Endothelial cell (in vitro differentiated cells): ENCODE results near the gene HEBP2. TPM values are rescaled to one million over a fixed set of nuclear protein-coding genes. Genes with fewer than 3 reads are reported as not detected.

Experiments
- DNase-seq: peaks from one replicate; pipeline ENCODE4 v3.0.0; 2021; ENCODE audit warnings: low spot score
- H3K27ac Mint-ChIP-seq: one replicate; pipeline ENCODE4 v1.8.0; 2021; ENCODE audit warnings: mixed read lengths, inconsistent platforms; ENCODE audit not compliant: unreplicated experiment
- H3K27me3 Mint-ChIP-seq: one replicate; pipeline ENCODE4 v1.8.0; 2021; ENCODE audit warnings: mild to moderate bottlenecking, moderate library complexity, mixed read lengths, inconsistent platforms; ENCODE audit not compliant: unreplicated experiment
- H3K36me3 Mint-ChIP-seq: one replicate; pipeline ENCODE4 v1.8.0; 2021; ENCODE audit warnings: mild to moderate bottlenecking, low read depth, mixed read lengths, inconsistent platforms; ENCODE audit not compliant: unreplicated experiment
- H3K4me1 Mint-ChIP-seq: one replicate; pipeline ENCODE4 v1.8.0; 2021; ENCODE audit warnings: mild to moderate bottlenecking, mixed read lengths, inconsistent platforms; ENCODE audit not compliant: unreplicated experiment
- H3K4me3 Mint-ChIP-seq: one replicate; pipeline ENCODE4 v1.8.0; 2021; ENCODE audit warnings: mild to moderate bottlenecking, mixed read lengths, inconsistent platforms; ENCODE audit not compliant: unreplicated experiment
- H3K9me3 Mint-ChIP-seq: one replicate; pipeline ENCODE4 v1.8.0; 2021; ENCODE audit warnings: mixed read lengths, inconsistent platforms; ENCODE audit not compliant: unreplicated experiment
- total RNA-seq: library from RNA; stranded (reverse); fragmentation: NEBNext Ultra II Directional; extraction: Animal tissue kit (Norgen Biotek cat#: 25700); gene quantifications from one replicate; pipeline ENCODE4 v1.2.1, GENCODE V29; 2021; ENCODE audit not compliant: unreplicated experiment
- TF ChIP-seq, protein P1 (sequence below): fragments of 200-600 bp; sonication (generic); IDR thresholded peaks from one replicate; pipeline ENCODE4 v1.5.0; 2021; ENCODE audit warnings: antibody characterized with exemption; ENCODE audit not compliant: unreplicated experiment

Gene HEBP2
- total RNA-seq, 1 donor from 2014 or later, result 30.1 TPM

DNA sequence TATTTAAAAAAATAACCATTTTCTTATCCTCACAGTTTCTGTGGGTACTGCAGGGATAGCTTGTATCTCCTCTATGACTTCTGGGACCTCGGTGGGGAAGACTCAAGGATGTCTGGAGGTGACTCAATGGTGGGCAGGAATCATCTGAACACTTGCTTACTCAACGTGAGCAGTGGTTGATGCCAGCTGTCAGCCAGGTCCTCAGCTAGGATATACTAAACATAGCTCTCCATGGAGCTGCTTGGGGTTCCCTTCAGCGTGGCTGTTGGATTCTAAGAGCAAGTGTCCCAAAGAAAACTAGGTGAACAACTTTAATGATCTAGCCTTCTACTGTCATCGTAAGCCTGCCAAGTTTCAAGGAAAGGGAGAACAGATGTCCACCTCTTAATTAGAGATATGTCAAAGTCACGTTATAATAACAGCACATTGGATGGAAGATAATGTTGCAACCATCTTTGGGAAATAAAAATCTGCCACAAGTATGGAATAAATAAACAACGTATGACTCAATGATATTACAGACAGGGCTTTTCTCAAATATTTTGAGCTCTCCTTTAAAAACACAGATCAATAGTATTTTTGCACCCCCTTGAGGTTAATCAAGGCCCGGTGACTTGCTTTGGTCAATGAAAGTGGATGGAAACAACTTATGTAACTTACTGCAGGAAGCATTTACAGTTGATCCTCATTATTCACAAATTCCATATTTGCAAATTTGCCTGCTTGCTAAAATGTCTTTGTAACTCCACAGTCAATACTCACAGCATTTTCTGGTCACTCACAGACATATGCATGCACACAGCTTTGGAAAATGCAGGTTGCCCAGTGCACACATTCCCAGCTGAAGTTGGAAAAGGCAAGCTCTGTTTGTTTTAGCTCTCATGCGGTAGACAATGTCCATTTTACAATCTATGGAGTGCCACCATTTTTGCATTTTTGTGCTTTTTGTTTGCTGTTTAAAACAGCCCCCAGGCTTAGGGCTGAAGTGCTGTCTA is 6.6 kb upstream of the HEBP2 start:
- no peak overlapping the region for H3K27ac Mint-ChIP-seq

DNA sequence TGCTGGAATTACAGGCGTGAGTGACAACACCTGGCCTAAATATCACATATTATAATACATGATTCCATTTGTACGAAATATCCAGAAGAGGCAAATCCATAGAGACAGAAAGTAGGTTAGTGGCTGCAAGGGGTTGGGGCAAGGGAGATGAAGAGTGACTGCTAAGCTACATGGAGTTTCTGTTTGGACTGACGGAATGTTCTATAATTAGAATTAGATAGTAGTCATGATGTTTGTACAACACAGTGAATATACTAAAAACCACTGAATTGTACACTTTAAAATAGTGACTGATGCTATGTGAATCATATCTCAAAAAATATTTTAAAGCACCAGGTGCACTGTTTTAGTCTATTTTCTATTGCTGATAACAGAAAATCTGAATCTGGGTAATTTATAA is 3.7 kb upstream of the HEBP2 start:
- Mint-ChIP-seq H3K4me3 (no peak overlapping the region), H3K36me3 (peaks cover under 1% of the 10 kb centered on the region), H3K27ac (no peak overlapping the region), H3K27me3 (peaks cover 3% of the 10 kb centered on the region), H3K9me3 (no peaks in the 10 kb centered on the region), H3K4me1 (no peaks in the 10 kb centered on the region)
- DNase-seq, result no peak
- TF ChIP-seq, protein P1, sequence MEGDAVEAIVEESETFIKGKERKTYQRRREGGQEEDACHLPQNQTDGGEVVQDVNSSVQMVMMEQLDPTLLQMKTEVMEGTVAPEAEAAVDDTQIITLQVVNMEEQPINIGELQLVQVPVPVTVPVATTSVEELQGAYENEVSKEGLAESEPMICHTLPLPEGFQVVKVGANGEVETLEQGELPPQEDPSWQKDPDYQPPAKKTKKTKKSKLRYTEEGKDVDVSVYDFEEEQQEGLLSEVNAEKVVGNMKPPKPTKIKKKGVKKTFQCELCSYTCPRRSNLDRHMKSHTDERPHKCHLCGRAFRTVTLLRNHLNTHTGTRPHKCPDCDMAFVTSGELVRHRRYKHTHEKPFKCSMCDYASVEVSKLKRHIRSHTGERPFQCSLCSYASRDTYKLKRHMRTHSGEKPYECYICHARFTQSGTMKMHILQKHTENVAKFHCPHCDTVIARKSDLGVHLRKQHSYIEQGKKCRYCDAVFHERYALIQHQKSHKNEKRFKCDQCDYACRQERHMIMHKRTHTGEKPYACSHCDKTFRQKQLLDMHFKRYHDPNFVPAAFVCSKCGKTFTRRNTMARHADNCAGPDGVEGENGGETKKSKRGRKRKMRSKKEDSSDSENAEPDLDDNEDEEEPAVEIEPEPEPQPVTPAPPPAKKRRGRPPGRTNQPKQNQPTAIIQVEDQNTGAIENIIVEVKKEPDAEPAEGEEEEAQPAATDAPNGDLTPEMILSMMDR, result no peak

More for the DNA sequence above, 6.6 kb upstream of the HEBP2 start:
- no peaks in the 10 kb centered on the region for H3K4me1 Mint-ChIP-seq
- no peak for DNase-seq
- H3K36me3 Mint-ChIP-seq, result no peaks in the 10 kb centered on the region
- peaks cover 3% of the 10 kb centered on the region for H3K27me3 Mint-ChIP-seq
- H3K9me3 Mint-ChIP-seq, result no peaks in the 10 kb centered on the region
- TF ChIP-seq, protein P1, result no peak
- H3K4me3 Mint-ChIP-seq, result no peak overlapping the region

DNA sequence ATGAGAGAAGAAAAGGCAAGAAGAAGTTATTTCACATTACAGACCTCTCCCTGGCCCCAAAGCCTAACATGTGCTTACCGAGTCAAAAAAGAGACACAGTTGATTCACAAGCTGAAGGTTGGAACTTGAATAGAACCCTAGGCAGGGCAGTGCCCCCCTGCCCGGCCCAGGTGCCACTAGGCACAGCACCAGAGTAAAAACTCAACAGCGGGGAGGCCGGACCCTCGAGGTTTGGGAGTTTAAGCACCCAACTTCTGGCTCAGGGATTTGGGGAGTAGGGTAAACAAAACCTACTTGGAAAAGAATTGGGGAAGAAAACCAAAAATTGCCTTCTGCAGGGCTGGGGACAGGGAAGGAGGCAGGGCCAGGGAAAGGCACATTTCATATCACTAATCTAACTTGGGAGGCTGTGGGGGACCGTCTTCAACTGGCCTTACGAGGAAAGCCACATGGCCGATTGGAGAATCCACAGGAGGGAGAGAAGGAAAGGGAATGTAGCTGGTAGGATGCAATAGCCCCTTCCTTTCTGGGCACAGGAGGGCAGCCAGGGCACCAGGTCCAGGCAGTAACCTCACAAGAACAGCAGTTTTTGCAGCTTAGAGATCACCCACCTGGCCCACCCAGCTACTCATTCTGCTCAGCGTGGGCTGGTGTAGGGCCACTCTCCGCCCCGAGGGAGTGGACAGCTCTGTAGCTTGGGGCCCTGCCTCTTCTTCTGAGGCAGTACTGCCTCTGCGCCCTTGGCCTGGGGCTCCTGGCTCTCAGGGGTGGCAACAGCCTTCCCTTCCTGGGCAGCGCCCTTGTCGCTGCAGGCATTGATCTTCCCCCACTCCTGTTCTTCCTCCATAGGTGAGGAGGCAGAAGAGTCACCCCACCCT is 1.8 kb upstream of the HEBP2 start:
- H3K4me1 Mint-ChIP-seq, result peaks cover 4% of the 10 kb centered on the region
- no peak for DNase-seq
- no peak overlapping the region for H3K4me3 Mint-ChIP-seq
- H3K9me3 Mint-ChIP-seq, result no peaks in the 10 kb centered on the region
- no peak overlapping the region for H3K27ac Mint-ChIP-seq
- H3K27me3 Mint-ChIP-seq, result peaks cover 7% of the 10 kb centered on the region
- peaks cover 6% of the 10 kb centered on the region for H3K36me3 Mint-ChIP-seq
- TF ChIP-seq, protein P1, result no peak

DNA sequence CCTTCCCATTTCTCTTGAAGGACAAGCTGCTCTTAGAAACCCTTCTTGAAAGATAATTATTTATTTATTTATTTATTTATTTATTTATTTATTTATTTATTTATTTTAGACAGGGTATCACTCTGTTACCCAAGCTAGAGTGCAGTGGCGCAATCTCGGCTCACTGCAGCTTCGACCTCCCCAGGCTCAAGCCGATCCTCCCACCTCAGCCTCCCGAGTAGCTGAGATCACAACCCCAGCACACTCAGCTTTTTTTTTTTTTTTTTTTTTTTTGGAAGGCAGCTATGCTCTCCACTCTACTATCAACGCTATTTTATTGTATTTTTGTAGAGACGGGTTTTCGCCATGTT is 1.2 kb upstream of the HEBP2 start:
- peaks cover 10% of the 10 kb centered on the region for H3K36me3 Mint-ChIP-seq
- no peak for DNase-seq
- H3K9me3 Mint-ChIP-seq, result no peaks in the 10 kb centered on the region
- H3K4me3 Mint-ChIP-seq, result no peak overlapping the region
- peaks cover 4% of the 10 kb centered on the region for H3K4me1 Mint-ChIP-seq
- H3K27me3 Mint-ChIP-seq, result peaks cover 7% of the 10 kb centered on the region
- no peak overlapping the region for H3K27ac Mint-ChIP-seq
- TF ChIP-seq, protein P1, result no peak
